Nucleus accumbens (tissue), 56 donors: Measurements from ENCODE around the gene TENT5C.
"Not testable (repeated sequence)": the region's sequence is repeated elsewhere in the genome, so short reads cannot be mapped to it uniquely, and the experiment has no call there.

Source experiments
- DNase-seq, 56 donors: peaks; one replicate each; lab custom pipeline; 2025; lab: John Stamatoyannopoulos, UW

Gene TENT5C

GRCh38 chr1:117605774-117606648 lies at the start of gene TENT5C:
Gene TENT5C (plus strand): TSS chr1:117606048. CDS start chr1:117622869, 16,821 bp downstream.
- peak; percentile 68 to 97 (median 92) for DNase-seq

- DNase-seq: no peak
Measured at GRCh38 chr1:117556341-117556740, 49.5 kb upstream of the TENT5C start.

GRCh38 chr1:117556976-117557375 lies 48.9 kb upstream of the TENT5C start:
- DNase-seq: no peak

- DNase-seq: not testable (repeated sequence)
Measured at GRCh38 chr1:117558451-117558850, 47.4 kb upstream of the TENT5C start.

- DNase-seq: no peak
Measured at GRCh38 chr1:117559139-117559538, 46.7 kb upstream of the TENT5C start.

GRCh38 chr1:117559985-117560384 lies 45.9 kb upstream of the TENT5C start:
- no peak for DNase-seq

- DNase-seq: no peak
Measured at GRCh38 chr1:117561071-117561470, 44.8 kb upstream of the TENT5C start.

- no peak for DNase-seq
Measured at GRCh38 chr1:117561551-117561950, 44.3 kb upstream of the TENT5C start.

- no peak for DNase-seq
Measured at GRCh38 chr1:117562581-117563491, 43.0 kb upstream of the TENT5C start.

GRCh38 chr1:117563492-117563875 lies 42.4 kb upstream of the TENT5C start:
- DNase-seq: no peak

GRCh38 chr1:117564227-117565075 lies 41.4 kb upstream of the TENT5C start:
- DNase-seq: no peak

- DNase-seq: no peak
Measured at GRCh38 chr1:117565076-117565556, 40.7 kb upstream of the TENT5C start.

- DNase-seq: no peak
Measured at GRCh38 chr1:117565745-117566455, 39.9 kb upstream of the TENT5C start.

- DNase-seq: no peak
Measured at GRCh38 chr1:117566556-117566955, 39.3 kb upstream of the TENT5C start.

- DNase-seq: no peak
Measured at GRCh38 chr1:117567435-117567834, 38.4 kb upstream of the TENT5C start.

GRCh38 chr1:117567976-117568375 lies 37.9 kb upstream of the TENT5C start:
- no peak for DNase-seq

- no peak for DNase-seq
Measured at GRCh38 chr1:117568999-117569398, 36.8 kb upstream of the TENT5C start.

- DNase-seq: no peak
Measured at GRCh38 chr1:117569856-117570255, 36.0 kb upstream of the TENT5C start.

GRCh38 chr1:117570988-117571409 lies 34.8 kb upstream of the TENT5C start:
- DNase-seq: no peak

- no peak for DNase-seq
Measured at GRCh38 chr1:117571496-117571895, 34.4 kb upstream of the TENT5C start.
